Eye (tissue), 1 donor: Measurements from ENCODE around the gene SLC24A5.

ENCODE experiments used
- DNase-seq: peaks from one replicate; pipeline ENCODE4 v3.0.0-alpha.2; 2015

Gene SLC24A5

DNA sequence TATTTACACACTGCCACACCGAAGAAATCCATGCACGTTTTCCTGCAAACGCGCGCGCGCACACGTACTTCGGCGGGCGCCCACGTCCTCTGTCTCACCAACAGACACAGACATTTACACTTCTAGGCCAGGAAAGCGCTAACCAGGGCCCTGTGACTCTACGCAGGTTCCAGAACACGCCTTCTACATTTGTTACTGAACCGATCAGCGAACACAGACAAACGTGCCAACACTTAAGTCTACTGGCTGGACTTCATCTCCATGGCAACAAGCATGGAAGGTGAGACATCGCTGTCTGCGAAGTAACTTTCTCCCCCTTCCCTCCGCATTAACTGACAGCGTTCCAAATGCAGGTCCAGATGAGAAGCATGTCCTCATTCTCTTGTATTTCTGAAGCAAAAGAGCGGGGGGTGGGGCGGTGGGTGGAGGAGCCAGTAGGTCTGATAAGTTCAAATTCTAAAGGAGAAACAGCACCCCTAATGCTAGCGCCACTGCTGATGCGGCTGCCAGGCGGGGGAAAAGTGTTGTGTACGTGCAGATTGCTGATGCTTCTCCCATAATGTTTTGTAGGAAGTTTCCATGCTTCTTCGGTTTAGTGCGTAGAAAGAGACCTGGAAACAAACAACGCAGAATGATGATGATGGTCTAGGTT, 70.9 kb downstream of the SLC24A5 start, which contains the start of gene CTXN2:
CTXN2 (plus strand) TSS at position 92 of the 652 bp plus-strand sequence. CDS start 9,636 bp downstream, outside the sequence.
- peak; percentile 63 for DNase-seq
